Measurements from ENCODE around the gene OGFOD1.

Gene OGFOD1

GRCh38 chr16:56450986-56451752 is at the start of gene OGFOD1, which contains the start of gene NUDT21:
Gene OGFOD1 (plus strand): TSS chr16:56451554. CDS start chr16:56451613, 59 bp downstream.
Gene NUDT21 (minus strand): TSS chr16:56451332. CDS start chr16:56451202, 130 bp downstream.
- Histone ChIP-seq H3K9ac (peak within 1 kb of the TSS; percentile 88), H3K36me3 (peaks cover 51% of the 10 kb centered on the region), H4K20me1 (peaks cover 56% of the 10 kb centered on the region), H3K9me3 (no peaks in the 10 kb centered on the region), H3K27ac (peak within 1 kb of the TSS; percentile 87), H3K4me3 (peak within 1 kb of the TSS; percentile 90), H3K4me2 (peak within 1 kb of the TSS; percentile 94), H3K27me3 (no peaks in the 10 kb centered on the region), H3K4me1 (peaks cover 35% of the 10 kb centered on the region)
- TF ChIP-seq Cebpa-rat (IDR thresholded peaks at IDR 0.05), result no peak

- Histone ChIP-seq H3K4me3 (no peak overlapping the region), H3K36me3 (peaks cover 79% of the 10 kb centered on the region), H3K9me3 (no peaks in the 10 kb centered on the region)
These were observed 45.2 kb upstream of the OGFOD1 start for GRCh38 chr16:56405977-56406672.

GRCh38 chr16:56408379-56409098 is 42.8 kb upstream of the OGFOD1 start:
- Histone ChIP-seq H3K36me3 (peaks cover 82% of the 10 kb centered on the region), H3K9ac (no peak overlapping the region), H3K4me2 (no peak overlapping the region), H3K4me1 (no peaks in the 10 kb centered on the region), H3K27ac (no peak overlapping the region), H4K20me1 (peaks cover 23% of the 10 kb centered on the region; the same call in 1 of the 2 replicates), H3K27me3 (no peaks in the 10 kb centered on the region), H3K9me3 (no peaks in the 10 kb centered on the region), H3K4me3 (no peak overlapping the region)
- no peak for TF ChIP-seq Cebpa-rat (IDR thresholded peaks at IDR 0.05)

More at GRCh38 chr16:56405977-56406672, 45.2 kb upstream of the OGFOD1 start:
- Histone ChIP-seq H3K4me2 (no peak overlapping the region), H3K9ac (no peak overlapping the region), H3K27ac (no peak overlapping the region), H3K4me1 (no peaks in the 10 kb centered on the region), H3K27me3 (no peaks in the 10 kb centered on the region), H4K20me1 (peaks cover 10% of the 10 kb centered on the region; the same call in 1 of the 2 replicates)
- no peak for TF ChIP-seq Cebpa-rat (IDR thresholded peaks at IDR 0.05)

- Histone ChIP-seq H4K20me1 (peaks cover 30% of the 10 kb centered on the region), H3K36me3 (peaks cover 78% of the 10 kb centered on the region), H3K4me1 (no peaks in the 10 kb centered on the region), H3K27ac (no peak overlapping the region), H3K4me2 (no peak overlapping the region), H3K27me3 (no peaks in the 10 kb centered on the region), H3K9ac (no peak overlapping the region), H3K9me3 (no peaks in the 10 kb centered on the region), H3K4me3 (no peak overlapping the region)
- no peak for TF ChIP-seq Cebpa-rat (IDR thresholded peaks at IDR 0.05)
These were observed 42.2 kb upstream of the OGFOD1 start for GRCh38 chr16:56409195-56409594.

GRCh38 chr16:56411123-56411522 is 40.2 kb upstream of the OGFOD1 start:
- Histone ChIP-seq H4K20me1 (peaks cover 49% of the 10 kb centered on the region), H3K4me3 (no peak overlapping the region), H3K9ac (no peak overlapping the region), H3K27ac (no peak overlapping the region), H3K4me2 (no peak overlapping the region), H3K4me1 (peaks cover 7% of the 10 kb centered on the region; the same call in 1 of the 2 replicates), H3K36me3 (peaks cover 71% of the 10 kb centered on the region), H3K9me3 (no peaks in the 10 kb centered on the region), H3K27me3 (no peaks in the 10 kb centered on the region)
- no peak for TF ChIP-seq Cebpa-rat (IDR thresholded peaks at IDR 0.05)

- no peak for TF ChIP-seq Cebpa-rat (IDR thresholded peaks at IDR 0.05)
- no peak overlapping the region for H3K4me2 ChIP-seq
- H4K20me1 ChIP-seq, result peaks cover 54% of the 10 kb centered on the region
- H3K27me3 ChIP-seq, result no peaks in the 10 kb centered on the region
- no peak overlapping the region for H3K27ac ChIP-seq
- no peak overlapping the region for H3K4me3 ChIP-seq
- H3K4me1 ChIP-seq, result peaks cover 11% of the 10 kb centered on the region; the same call in 1 of the 2 replicates
- no peak overlapping the region for H3K9ac ChIP-seq
- H3K36me3 ChIP-seq, result peaks cover 71% of the 10 kb centered on the region
- H3K9me3 ChIP-seq, result no peaks in the 10 kb centered on the region
These were observed 39.7 kb upstream of the OGFOD1 start for GRCh38 chr16:56411624-56412023.

GRCh38 chr16:56413381-56413780 is 38.0 kb upstream of the OGFOD1 start:
- Histone ChIP-seq H3K36me3 (peaks cover 59% of the 10 kb centered on the region), H3K27me3 (no peaks in the 10 kb centered on the region), H4K20me1 (peaks cover 71% of the 10 kb centered on the region)

GRCh38 chr16:56414366-56414765 is 37.0 kb upstream of the OGFOD1 start:
- H4K20me1 ChIP-seq, result peaks cover 81% of the 10 kb centered on the region
- H3K36me3 ChIP-seq, result peaks cover 49% of the 10 kb centered on the region
- no peak overlapping the region for H3K9ac ChIP-seq
- H3K4me2 ChIP-seq, result no peak overlapping the region
- H3K4me1 ChIP-seq, result peaks cover 11% of the 10 kb centered on the region; the same call in 1 of the 2 replicates
- H3K4me3 ChIP-seq, result no peak overlapping the region
- H3K9me3 ChIP-seq, result no peaks in the 10 kb centered on the region
- TF ChIP-seq Cebpa-rat (IDR thresholded peaks at IDR 0.05), result no peak
- no peak overlapping the region for H3K27ac ChIP-seq
- H3K27me3 ChIP-seq, result no peaks in the 10 kb centered on the region

More at GRCh38 chr16:56413381-56413780, 38.0 kb upstream of the OGFOD1 start:
- Histone ChIP-seq H3K9ac (no peak overlapping the region), H3K4me1 (peaks cover 11% of the 10 kb centered on the region; the same call in 1 of the 2 replicates), H3K27ac (no peak overlapping the region), H3K9me3 (no peaks in the 10 kb centered on the region), H3K4me3 (no peak overlapping the region), H3K4me2 (no peak overlapping the region)
- TF ChIP-seq Cebpa-rat (IDR thresholded peaks at IDR 0.05), result no peak

GRCh38 chr16:56415875-56416274 is 35.5 kb upstream of the OGFOD1 start:
- H3K27ac ChIP-seq, result no peak overlapping the region
- H3K27me3 ChIP-seq, result no peaks in the 10 kb centered on the region
- H3K4me2 ChIP-seq, result 0 out of 2 replicates have a peak overlapping the region, but pooled peaks have one; percentile 4
- no peaks in the 10 kb centered on the region for H3K9me3 ChIP-seq
- H3K9ac ChIP-seq, result no peak overlapping the region
- H3K4me1 ChIP-seq, result peaks cover 12% of the 10 kb centered on the region; the same call in 1 of the 2 replicates
- no peak overlapping the region for H3K4me3 ChIP-seq
- no peak for TF ChIP-seq Cebpa-rat (IDR thresholded peaks at IDR 0.05)
- H3K36me3 ChIP-seq, result peaks cover 34% of the 10 kb centered on the region
- H4K20me1 ChIP-seq, result peaks cover 87% of the 10 kb centered on the region
